SU-DHL-6 (cell line): ENCODE results near the gene KRT35.

Experiments
- H2AFZ ChIP-seq: fragments of 200-600 bp; sonication (generic); 2 replicates; pipeline ENCODE4 v1.6.1; 2014; ENCODE audit warnings: low read depth, mild to moderate bottlenecking, moderate library complexity, mixed read lengths, antibody characterized with exemption, low read length; ENCODE audit not compliant: severe bottlenecking
- H3F3A ChIP-seq: fragments of 200-600 bp; shearing (Covaris generic); 2 replicates; pipeline ENCODE4 v1.6.0; 2016; ENCODE audit warnings: antibody characterized with exemption, mild to moderate bottlenecking; ENCODE audit not compliant: insufficient read depth
- H3K27ac ChIP-seq: fragments of 200-600 bp; sonication (generic); 2 replicates; pipeline ENCODE4 v1.5.1; 2016; ENCODE audit warnings: low read depth, mild to moderate bottlenecking, low read length, moderate library complexity, mixed read lengths
- H3K27me3 ChIP-seq: fragments of 200-600 bp; sonication (generic), shearing (Covaris generic); 2 replicates; pipeline ENCODE4 v1.6.0; 2014; ENCODE audit warnings: mild to moderate bottlenecking, low read length
- H3K36me3 ChIP-seq: fragments of 200-600 bp; sonication (generic); 2 replicates; pipeline ENCODE4 v1.6.1; 2014; ENCODE audit warnings: mild to moderate bottlenecking, low read length, mixed read lengths
- H3K4me2 ChIP-seq: fragments of 300-600, 200-600 bp; shearing (Covaris generic), sonication (generic); 2 replicates; pipeline ENCODE4 v1.6.0; 2014; ENCODE audit warnings: low read length, low read depth, mild to moderate bottlenecking; ENCODE audit not compliant: poor library complexity, severe bottlenecking
- H3K4me3 ChIP-seq: fragments of 200-600 bp; sonication (generic); 2 replicates; pipeline ENCODE4 v1.5.1; 2014; ENCODE audit warnings: antibody characterized with exemption, low read length, mild to moderate bottlenecking, mixed read lengths; ENCODE audit not compliant: insufficient read depth, poor library complexity, severe bottlenecking
- H3K79me2 ChIP-seq: fragments of 200-600 bp; sonication (generic); 2 replicates; pipeline ENCODE4 v1.6.1; 2014; ENCODE audit warnings: mild to moderate bottlenecking, low read length, moderate library complexity; ENCODE audit not compliant: insufficient read depth
- H3K9ac ChIP-seq: fragments of 200-600 bp; sonication (generic); 2 replicates; pipeline ENCODE4 v1.7.0; 2014; ENCODE audit warnings: mild to moderate bottlenecking, low read length
- H3K9me2 ChIP-seq: fragments of 200-600 bp; sonication (generic); replicated peaks from 2 replicates; pipeline ENCODE4 v1.6.1; 2014; ENCODE audit warnings: low read length; ENCODE audit not compliant: insufficient read depth
- H3K9me3 ChIP-seq: fragments of 200-600 bp; sonication (generic); 2 replicates; pipeline ENCODE4 v1.6.1; 2014; ENCODE audit warnings: low read length, mixed read lengths; ENCODE audit not compliant: insufficient read depth
- H4K20me1 ChIP-seq: fragments of 200-600 bp; sonication (generic); 2 replicates; pipeline ENCODE4 v1.6.1; 2014; ENCODE audit warnings: low read depth, mild to moderate bottlenecking, antibody characterized with exemption, low read length, moderate library complexity, mixed read lengths
- EZH2phosphoT487 ChIP-seq: fragments of 200-600 bp; sonication (generic), shearing (Covaris generic); conservative IDR thresholded peaks from 2 replicates; pipeline ENCODE4 v1.6.1; 2018; ENCODE audit warnings: mild to moderate bottlenecking, antibody characterized with exemption, low read length, moderate library complexity, mixed read lengths
- TF ChIP-seq, protein P1 (sequence below): fragments of 200-600 bp; sonication (generic); IDR thresholded peaks from one replicate; pipeline ENCODE4 v1.5.1; 2017; ENCODE audit warnings: antibody characterized with exemption, mild to moderate bottlenecking, low read length, moderate library complexity; ENCODE audit not compliant: insufficient read depth, poor library complexity, severe bottlenecking

KRT35 gene

DNA sequence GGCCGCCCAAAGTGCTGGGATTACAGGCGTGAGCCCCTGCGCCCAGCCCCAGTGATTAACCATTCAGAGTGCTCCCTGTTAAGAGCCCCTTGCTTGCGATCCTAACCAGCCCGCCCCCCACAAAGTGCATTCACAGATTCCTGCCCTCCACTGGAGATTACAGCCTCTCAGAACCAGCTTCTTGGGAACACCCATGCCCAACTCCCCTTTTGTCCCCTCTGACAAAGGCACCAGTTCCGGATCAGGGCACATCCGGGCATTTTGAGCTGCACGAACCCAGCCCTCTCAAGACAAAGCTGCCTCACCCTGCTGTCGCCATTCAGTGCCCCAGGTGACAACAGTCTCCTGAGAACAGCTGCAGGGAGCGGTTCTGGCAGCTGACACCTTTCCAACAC lies 48.0 kb upstream of the KRT35 start:
- TF ChIP-seq, protein P1, sequence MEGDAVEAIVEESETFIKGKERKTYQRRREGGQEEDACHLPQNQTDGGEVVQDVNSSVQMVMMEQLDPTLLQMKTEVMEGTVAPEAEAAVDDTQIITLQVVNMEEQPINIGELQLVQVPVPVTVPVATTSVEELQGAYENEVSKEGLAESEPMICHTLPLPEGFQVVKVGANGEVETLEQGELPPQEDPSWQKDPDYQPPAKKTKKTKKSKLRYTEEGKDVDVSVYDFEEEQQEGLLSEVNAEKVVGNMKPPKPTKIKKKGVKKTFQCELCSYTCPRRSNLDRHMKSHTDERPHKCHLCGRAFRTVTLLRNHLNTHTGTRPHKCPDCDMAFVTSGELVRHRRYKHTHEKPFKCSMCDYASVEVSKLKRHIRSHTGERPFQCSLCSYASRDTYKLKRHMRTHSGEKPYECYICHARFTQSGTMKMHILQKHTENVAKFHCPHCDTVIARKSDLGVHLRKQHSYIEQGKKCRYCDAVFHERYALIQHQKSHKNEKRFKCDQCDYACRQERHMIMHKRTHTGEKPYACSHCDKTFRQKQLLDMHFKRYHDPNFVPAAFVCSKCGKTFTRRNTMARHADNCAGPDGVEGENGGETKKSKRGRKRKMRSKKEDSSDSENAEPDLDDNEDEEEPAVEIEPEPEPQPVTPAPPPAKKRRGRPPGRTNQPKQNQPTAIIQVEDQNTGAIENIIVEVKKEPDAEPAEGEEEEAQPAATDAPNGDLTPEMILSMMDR, result no peak
- TF ChIP-seq EZH2phosphoT487, result no peak
- no peak overlapping the region for H2AFZ ChIP-seq
- H3K79me2 ChIP-seq, result no peaks in the 10 kb centered on the region
- peaks cover 4% of the 10 kb centered on the region; the same call in 1 of the 2 replicates for H3K27me3 ChIP-seq
- H3K4me2 ChIP-seq, result no peak overlapping the region
- no peaks in the 10 kb centered on the region for H3K36me3 ChIP-seq
- H3F3A ChIP-seq, result no peaks in the 10 kb centered on the region
- no peaks in the 10 kb centered on the region for H3K9me2 ChIP-seq
- H3K9ac ChIP-seq, result no peak overlapping the region
- no peak overlapping the region for H3K4me3 ChIP-seq
- H3K9me3 ChIP-seq, result no peaks in the 10 kb centered on the region
- H3K27ac ChIP-seq, result no peak overlapping the region
- no peaks in the 10 kb centered on the region for H4K20me1 ChIP-seq

DNA sequence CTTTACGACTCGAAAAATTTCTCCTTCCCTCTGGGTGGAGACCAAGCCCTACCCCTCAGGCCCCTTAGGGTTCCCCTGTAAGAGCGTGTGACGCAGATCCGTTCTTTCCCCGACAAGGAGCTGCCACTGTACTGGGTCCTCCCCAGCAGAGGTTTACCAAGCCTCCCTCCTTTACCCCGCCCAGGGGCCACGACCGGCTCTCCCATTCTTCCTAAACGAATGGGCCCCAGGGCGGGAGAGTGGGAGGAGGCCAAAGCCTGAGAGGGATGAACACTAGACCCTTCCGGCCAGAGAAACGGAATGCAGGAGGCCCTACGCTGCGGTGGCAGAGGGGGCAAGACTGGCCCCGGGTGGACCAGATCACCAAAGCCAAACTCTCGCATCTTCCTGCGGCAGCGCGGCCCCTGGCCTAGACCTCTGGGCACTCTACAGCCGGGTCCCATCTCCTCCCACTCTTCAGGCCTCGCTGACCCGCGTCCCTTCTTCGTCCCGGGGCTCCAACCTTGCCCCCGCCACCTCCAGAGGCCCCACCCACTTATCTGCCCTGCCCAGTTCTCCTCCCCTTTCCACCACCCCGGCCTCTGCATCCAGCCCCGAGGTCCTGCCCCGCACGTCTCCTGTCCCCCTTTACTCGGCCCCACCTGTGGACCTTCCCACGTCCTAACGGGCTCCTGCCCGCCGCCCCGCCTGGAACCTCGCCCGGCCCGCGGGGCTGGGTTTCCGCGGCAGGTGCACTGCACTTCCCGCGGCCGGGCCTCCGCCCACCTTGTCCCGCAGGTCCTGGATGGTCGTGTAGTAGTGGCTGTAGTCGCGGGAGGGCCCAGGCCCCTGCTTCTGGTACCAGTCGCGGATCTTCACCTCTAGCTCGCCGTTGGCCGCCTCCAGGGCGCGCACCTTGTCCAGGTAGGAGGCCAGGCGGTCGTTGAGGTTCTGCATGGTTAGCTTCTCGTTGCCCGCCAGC lies 46.4 kb upstream of the KRT35 start:
- Histone ChIP-seq H3K4me2 (no peak overlapping the region), H3K4me3 (no peak overlapping the region), H3K9me3 (no peaks in the 10 kb centered on the region), H3K9ac (no peak overlapping the region), H4K20me1 (no peaks in the 10 kb centered on the region), H3K79me2 (no peaks in the 10 kb centered on the region), H3K9me2 (no peaks in the 10 kb centered on the region), H3K27me3 (peaks cover 4% of the 10 kb centered on the region; the same call in 1 of the 2 replicates), H2AFZ (no peak overlapping the region), H3K27ac (no peak overlapping the region), H3K36me3 (no peaks in the 10 kb centered on the region), H3F3A (no peaks in the 10 kb centered on the region)
- TF ChIP-seq EZH2phosphoT487, result no peak
- TF ChIP-seq, protein P1, result no peak

DNA sequence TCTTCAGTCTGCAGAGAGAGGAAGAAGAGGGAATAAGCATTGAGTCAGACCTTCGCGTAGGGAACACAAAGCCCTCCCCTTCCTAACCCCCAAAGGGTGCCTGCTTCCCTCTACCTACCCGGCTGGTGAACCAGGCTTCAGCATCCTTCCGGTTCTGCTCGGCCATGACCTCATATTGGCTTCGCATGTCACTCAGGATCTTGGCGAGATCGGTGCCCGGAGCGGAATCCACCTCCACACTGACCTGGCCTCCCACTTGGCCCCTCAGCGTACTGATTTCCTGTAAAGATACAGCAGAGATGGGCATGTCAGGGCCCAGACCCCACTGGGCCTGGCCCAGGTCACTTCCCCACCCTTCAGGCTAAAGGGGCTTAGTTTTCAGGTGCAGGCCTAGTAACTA lies 43.3 kb upstream of the KRT35 start:
- no peaks in the 10 kb centered on the region for H3K79me2 ChIP-seq
- no peak for TF ChIP-seq EZH2phosphoT487
- TF ChIP-seq, protein P1, result no peak
- H3K27ac ChIP-seq, result no peak overlapping the region

More for the DNA sequence above, 43.3 kb upstream of the KRT35 start:
- no peak overlapping the region for H3K4me2 ChIP-seq
- H3F3A ChIP-seq, result no peaks in the 10 kb centered on the region
- H3K9me2 ChIP-seq, result no peaks in the 10 kb centered on the region
- no peaks in the 10 kb centered on the region for H3K27me3 ChIP-seq
- no peak overlapping the region for H3K9ac ChIP-seq
- H3K9me3 ChIP-seq, result no peaks in the 10 kb centered on the region
- H3K4me3 ChIP-seq, result no peak overlapping the region
- no peak overlapping the region for H2AFZ ChIP-seq
- H4K20me1 ChIP-seq, result no peaks in the 10 kb centered on the region
- no peaks in the 10 kb centered on the region for H3K36me3 ChIP-seq
